HL-60 (cell line): Measurements from ENCODE around the gene PSENEN.

Experiments
- GABPA ChIP-seq: IDR thresholded peaks from 2 replicates; pipeline ENCODE4 v1.6.1; 2012; ENCODE audit warnings: low read depth
- POLR2AphosphoS5 ChIP-seq: IDR thresholded peaks from 2 replicates; pipeline ENCODE4 v1.6.1; 2012; ENCODE audit warnings: low read depth
- TF ChIP-seq, protein P1 (sequence below): IDR thresholded peaks from one replicate; pipeline ENCODE4 v1.5.1; 2011; ENCODE audit warnings: low read length, control low read depth, inconsistent platforms; ENCODE audit not compliant: insufficient read depth
- TF ChIP-seq, protein P2 (sequence below): IDR thresholded peaks from 2 replicates; pipeline ENCODE4 v1.6.1; 2012; ENCODE audit warnings: low read depth; ENCODE audit not compliant: insufficient replicate concordance

DNA sequence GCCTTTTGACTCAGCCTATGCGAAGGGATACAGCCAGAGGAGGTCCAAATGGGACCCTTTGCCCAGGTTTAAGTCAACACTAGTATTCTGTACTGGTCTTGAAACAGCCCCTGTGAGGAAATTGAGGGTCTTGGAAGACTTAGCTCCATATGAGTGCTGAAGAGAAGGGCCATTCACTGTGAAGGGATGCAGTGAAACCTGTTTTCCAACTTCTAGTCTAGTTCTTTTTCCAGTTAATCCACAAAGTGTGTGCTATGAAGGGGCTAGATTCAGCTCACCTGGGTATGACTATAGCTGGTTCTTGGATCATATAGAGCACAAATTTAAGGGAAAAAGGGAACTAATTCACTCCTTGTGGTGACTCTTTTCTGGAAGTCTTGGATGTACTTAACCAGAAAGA, 37.1 kb upstream of the PSENEN start:
- TF ChIP-seq, protein P1, sequence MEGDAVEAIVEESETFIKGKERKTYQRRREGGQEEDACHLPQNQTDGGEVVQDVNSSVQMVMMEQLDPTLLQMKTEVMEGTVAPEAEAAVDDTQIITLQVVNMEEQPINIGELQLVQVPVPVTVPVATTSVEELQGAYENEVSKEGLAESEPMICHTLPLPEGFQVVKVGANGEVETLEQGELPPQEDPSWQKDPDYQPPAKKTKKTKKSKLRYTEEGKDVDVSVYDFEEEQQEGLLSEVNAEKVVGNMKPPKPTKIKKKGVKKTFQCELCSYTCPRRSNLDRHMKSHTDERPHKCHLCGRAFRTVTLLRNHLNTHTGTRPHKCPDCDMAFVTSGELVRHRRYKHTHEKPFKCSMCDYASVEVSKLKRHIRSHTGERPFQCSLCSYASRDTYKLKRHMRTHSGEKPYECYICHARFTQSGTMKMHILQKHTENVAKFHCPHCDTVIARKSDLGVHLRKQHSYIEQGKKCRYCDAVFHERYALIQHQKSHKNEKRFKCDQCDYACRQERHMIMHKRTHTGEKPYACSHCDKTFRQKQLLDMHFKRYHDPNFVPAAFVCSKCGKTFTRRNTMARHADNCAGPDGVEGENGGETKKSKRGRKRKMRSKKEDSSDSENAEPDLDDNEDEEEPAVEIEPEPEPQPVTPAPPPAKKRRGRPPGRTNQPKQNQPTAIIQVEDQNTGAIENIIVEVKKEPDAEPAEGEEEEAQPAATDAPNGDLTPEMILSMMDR, result no peak
- TF ChIP-seq POLR2AphosphoS5 (no peak), GABPA (no peak)
- TF ChIP-seq, protein P2, sequence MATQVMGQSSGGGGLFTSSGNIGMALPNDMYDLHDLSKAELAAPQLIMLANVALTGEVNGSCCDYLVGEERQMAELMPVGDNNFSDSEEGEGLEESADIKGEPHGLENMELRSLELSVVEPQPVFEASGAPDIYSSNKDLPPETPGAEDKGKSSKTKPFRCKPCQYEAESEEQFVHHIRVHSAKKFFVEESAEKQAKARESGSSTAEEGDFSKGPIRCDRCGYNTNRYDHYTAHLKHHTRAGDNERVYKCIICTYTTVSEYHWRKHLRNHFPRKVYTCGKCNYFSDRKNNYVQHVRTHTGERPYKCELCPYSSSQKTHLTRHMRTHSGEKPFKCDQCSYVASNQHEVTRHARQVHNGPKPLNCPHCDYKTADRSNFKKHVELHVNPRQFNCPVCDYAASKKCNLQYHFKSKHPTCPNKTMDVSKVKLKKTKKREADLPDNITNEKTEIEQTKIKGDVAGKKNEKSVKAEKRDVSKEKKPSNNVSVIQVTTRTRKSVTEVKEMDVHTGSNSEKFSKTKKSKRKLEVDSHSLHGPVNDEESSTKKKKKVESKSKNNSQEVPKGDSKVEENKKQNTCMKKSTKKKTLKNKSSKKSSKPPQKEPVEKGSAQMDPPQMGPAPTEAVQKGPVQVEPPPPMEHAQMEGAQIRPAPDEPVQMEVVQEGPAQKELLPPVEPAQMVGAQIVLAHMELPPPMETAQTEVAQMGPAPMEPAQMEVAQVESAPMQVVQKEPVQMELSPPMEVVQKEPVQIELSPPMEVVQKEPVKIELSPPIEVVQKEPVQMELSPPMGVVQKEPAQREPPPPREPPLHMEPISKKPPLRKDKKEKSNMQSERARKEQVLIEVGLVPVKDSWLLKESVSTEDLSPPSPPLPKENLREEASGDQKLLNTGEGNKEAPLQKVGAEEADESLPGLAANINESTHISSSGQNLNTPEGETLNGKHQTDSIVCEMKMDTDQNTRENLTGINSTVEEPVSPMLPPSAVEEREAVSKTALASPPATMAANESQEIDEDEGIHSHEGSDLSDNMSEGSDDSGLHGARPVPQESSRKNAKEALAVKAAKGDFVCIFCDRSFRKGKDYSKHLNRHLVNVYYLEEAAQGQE, result no peak
